ENCODE measurements around the gene ADGRL3.

DNA sequence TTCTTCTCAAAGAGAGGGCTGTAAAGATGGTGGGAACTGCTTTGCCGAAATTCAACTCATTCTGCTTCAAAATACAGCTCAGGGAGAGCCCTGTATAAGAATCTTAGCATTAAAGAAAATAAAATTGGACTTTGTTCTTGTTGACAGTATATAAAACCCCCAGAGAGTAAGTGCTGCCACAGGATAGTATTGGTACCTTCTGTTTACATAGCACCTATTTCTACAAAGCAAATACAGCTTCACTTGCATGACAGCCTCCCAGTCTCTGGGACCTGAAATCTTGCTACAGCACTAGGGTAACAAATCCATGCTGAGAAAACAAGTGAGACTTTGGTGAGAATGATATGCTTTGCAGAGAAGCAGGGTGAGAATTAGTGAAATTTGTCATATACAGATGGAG, 428.6 kb downstream of the ADGRL3 start:
- TF ChIP-seq POLR2A (IDR thresholded peaks at IDR 0.05) (no peak), POLR2AphosphoS5 (IDR thresholded peaks at IDR 0.05) (no peak)

Measured in transverse colon (tissue), 3 donors.